ENCODE results near the gene LCAT.

The LCAT gene

GRCh38 chr16:67935402-67936123 is 8.4 kb downstream of the LCAT start:
- Histone ChIP-seq H3K9ac (ENCODE audit: low read depth, low read length) (peak overlapping the region; percentile 99), H3K4me1 (ENCODE audit: insufficient read depth, low read length) (no peaks in the 10 kb centered on the region), H3K9me3 (ENCODE audit: control insufficient read depth, insufficient read depth, low read length) (no peaks in the 10 kb centered on the region), H3K36me3 (ENCODE audit: insufficient read depth, low read length) (no peaks in the 10 kb centered on the region)

GRCh38 chr16:67935101-67935401 is 8.9 kb downstream of the LCAT start:
- peak overlapping the region; percentile 99 for H3K9ac ChIP-seq (ENCODE audit: low read depth, low read length)
- H3K36me3 ChIP-seq (ENCODE audit: insufficient read depth, low read length) = no peaks in the 10 kb centered on the region
- H3K4me1 ChIP-seq (ENCODE audit: insufficient read depth, low read length) = no peaks in the 10 kb centered on the region
- no peaks in the 10 kb centered on the region for H3K9me3 ChIP-seq (ENCODE audit: control insufficient read depth, insufficient read depth, low read length)

GRCh38 chr16:67934306-67935100 is 9.4 kb downstream of the LCAT start:
- Histone ChIP-seq H3K36me3 (ENCODE audit: insufficient read depth, low read length) (no peaks in the 10 kb centered on the region), H3K9ac (ENCODE audit: low read depth, low read length) (peak overlapping the region; percentile 99), H3K4me1 (ENCODE audit: insufficient read depth, low read length) (no peaks in the 10 kb centered on the region), H3K9me3 (ENCODE audit: control insufficient read depth, insufficient read depth, low read length) (no peaks in the 10 kb centered on the region)

- Histone ChIP-seq H3K36me3 (ENCODE audit: insufficient read depth, low read length) (no peaks in the 10 kb centered on the region), H3K4me1 (ENCODE audit: insufficient read depth, low read length) (no peaks in the 10 kb centered on the region), H3K9me3 (ENCODE audit: control insufficient read depth, insufficient read depth, low read length) (no peaks in the 10 kb centered on the region), H3K9ac (ENCODE audit: low read depth, low read length) (no peak overlapping the region)
Measured at GRCh38 chr16:67933805-67934204, 10.1 kb downstream of the LCAT start.

- Histone ChIP-seq H3K9me3 (ENCODE audit: control insufficient read depth, insufficient read depth, low read length) (no peaks in the 10 kb centered on the region), H3K4me1 (ENCODE audit: insufficient read depth, low read length) (no peaks in the 10 kb centered on the region), H3K36me3 (ENCODE audit: insufficient read depth, low read length) (no peaks in the 10 kb centered on the region), H3K9ac (ENCODE audit: low read depth, low read length) (no peak overlapping the region)
Measured at GRCh38 chr16:67932462-67932840, 11.5 kb downstream of the LCAT start.

- Histone ChIP-seq H3K9me3 (ENCODE audit: control insufficient read depth, insufficient read depth, low read length) (no peaks in the 10 kb centered on the region), H3K36me3 (ENCODE audit: insufficient read depth, low read length) (no peaks in the 10 kb centered on the region), H3K9ac (ENCODE audit: low read depth, low read length) (no peak within 1 kb of the TSS), H3K4me1 (ENCODE audit: insufficient read depth, low read length) (no peaks in the 10 kb centered on the region)
Measured at GRCh38 chr16:67931712-67932461, 12.0 kb downstream of the LCAT start, which contains the start of gene CTRL. Gene CTRL (minus strand): TSS chr16:67931862. CDS start chr16:67931852, 10 bp downstream.

GRCh38 chr16:67930678-67931211 is 13.2 kb downstream of the LCAT start:
- H3K4me1 ChIP-seq (ENCODE audit: insufficient read depth, low read length) = no peaks in the 10 kb centered on the region
- H3K9me3 ChIP-seq (ENCODE audit: control insufficient read depth, insufficient read depth, low read length) = no peaks in the 10 kb centered on the region
- no peaks in the 10 kb centered on the region for H3K36me3 ChIP-seq (ENCODE audit: insufficient read depth, low read length)
- no peak overlapping the region for H3K9ac ChIP-seq (ENCODE audit: low read depth, low read length)

GRCh38 chr16:67930191-67930590 is 13.7 kb downstream of the LCAT start:
- Histone ChIP-seq H3K4me1 (ENCODE audit: insufficient read depth, low read length) (no peaks in the 10 kb centered on the region), H3K36me3 (ENCODE audit: insufficient read depth, low read length) (no peaks in the 10 kb centered on the region), H3K9me3 (ENCODE audit: control insufficient read depth, insufficient read depth, low read length) (no peaks in the 10 kb centered on the region), H3K9ac (ENCODE audit: low read depth, low read length) (no peak overlapping the region)

- Histone ChIP-seq H3K9ac (ENCODE audit: low read depth, low read length) (no peak overlapping the region), H3K36me3 (ENCODE audit: insufficient read depth, low read length) (no peaks in the 10 kb centered on the region), H3K4me1 (ENCODE audit: insufficient read depth, low read length) (no peaks in the 10 kb centered on the region), H3K9me3 (ENCODE audit: control insufficient read depth, insufficient read depth, low read length) (no peaks in the 10 kb centered on the region)
Measured at GRCh38 chr16:67928561-67929364, 15.2 kb downstream of the LCAT start.

- Histone ChIP-seq H3K9me3 (ENCODE audit: control insufficient read depth, insufficient read depth, low read length) (no peaks in the 10 kb centered on the region), H3K4me1 (ENCODE audit: insufficient read depth, low read length) (no peaks in the 10 kb centered on the region), H3K9ac (ENCODE audit: low read depth, low read length) (no peak overlapping the region), H3K36me3 (ENCODE audit: insufficient read depth, low read length) (no peaks in the 10 kb centered on the region)
Measured at GRCh38 chr16:67928147-67928546, 15.8 kb downstream of the LCAT start.

- no peaks in the 10 kb centered on the region for H3K9me3 ChIP-seq (ENCODE audit: control insufficient read depth, insufficient read depth, low read length)
- peaks cover under 1% of the 10 kb centered on the region; the same call in 1 of the 2 replicates for H3K36me3 ChIP-seq (ENCODE audit: insufficient read depth, low read length)
- no peak overlapping the region for H3K9ac ChIP-seq (ENCODE audit: low read depth, low read length)
- H3K4me1 ChIP-seq (ENCODE audit: insufficient read depth, low read length) = no peaks in the 10 kb centered on the region
Measured at GRCh38 chr16:67927131-67927941, 16.6 kb downstream of the LCAT start.

- Histone ChIP-seq H3K4me1 (ENCODE audit: insufficient read depth, low read length) (no peaks in the 10 kb centered on the region), H3K9me3 (ENCODE audit: control insufficient read depth, insufficient read depth, low read length) (no peaks in the 10 kb centered on the region), H3K36me3 (ENCODE audit: insufficient read depth, low read length) (peaks cover 7% of the 10 kb centered on the region), H3K9ac (ENCODE audit: low read depth, low read length) (no peak overlapping the region)
Measured at GRCh38 chr16:67926181-67926750, 17.7 kb downstream of the LCAT start.
